ENCODE data around the gene BTBD2.
A peak's percentile ranks its signal among the peaks of the same experiment; 100 is the strongest.

Gene BTBD2

GRCh38 chr19:2015608-2015950 is at the start of gene BTBD2:
Gene BTBD2, minus strand, starts transcription at chr19:2015714. Its CDS starts 11 bp downstream, at chr19:2015703.
- DNase-seq (ENCODE audit: low read depth) = peak; percentile 38

GRCh38 chr19:2064788-2065524 is 49.4 kb upstream of the BTBD2 start:
- DNase-seq (ENCODE audit: low read depth) = no peak

- DNase-seq (ENCODE audit: low read depth) = no peak
These were observed 48.9 kb upstream of the BTBD2 start for GRCh38 chr19:2064395-2064787.

GRCh38 chr19:2063824-2064223 is 48.3 kb upstream of the BTBD2 start:
- DNase-seq (ENCODE audit: low read depth) = no peak

GRCh38 chr19:2062770-2063169 is 47.3 kb upstream of the BTBD2 start:
- no peak for DNase-seq (ENCODE audit: low read depth)

GRCh38 chr19:2062389-2062729 is 46.8 kb upstream of the BTBD2 start:
- DNase-seq (ENCODE audit: low read depth) = no peak

GRCh38 chr19:2061495-2062388 is 46.2 kb upstream of the BTBD2 start:
- DNase-seq (ENCODE audit: low read depth) = peak; percentile 99

- DNase-seq (ENCODE audit: low read depth) = no peak
These were observed 45.5 kb upstream of the BTBD2 start for GRCh38 chr19:2060884-2061494.

- no peak for DNase-seq (ENCODE audit: low read depth)
These were observed 44.1 kb upstream of the BTBD2 start for GRCh38 chr19:2059422-2060201.

GRCh38 chr19:2058570-2059421 is 43.3 kb upstream of the BTBD2 start:
- DNase-seq (ENCODE audit: low read depth) = no peak

- DNase-seq (ENCODE audit: low read depth) = no peak
These were observed 42.3 kb upstream of the BTBD2 start for GRCh38 chr19:2057484-2058469.

- DNase-seq (ENCODE audit: low read depth) = no peak
These were observed 41.3 kb upstream of the BTBD2 start for GRCh38 chr19:2056837-2057192.

- no peak for DNase-seq (ENCODE audit: low read depth)
These were observed 40.7 kb upstream of the BTBD2 start for GRCh38 chr19:2055931-2056836.

GRCh38 chr19:2054763-2055162 is 39.2 kb upstream of the BTBD2 start:
- no peak for DNase-seq (ENCODE audit: low read depth)

GRCh38 chr19:2053601-2054389 is 38.3 kb upstream of the BTBD2 start:
- DNase-seq (ENCODE audit: low read depth) = no peak

- DNase-seq (ENCODE audit: low read depth) = no peak
These were observed 36.5 kb upstream of the BTBD2 start for GRCh38 chr19:2051773-2052704.
